HEK293 (cell line): Measurements from ENCODE around the gene LRRC27.

Experiments
- CTCF ChIA-PET: fragments of 350-600 bp; formaldehyde crosslinking; extraction: SDS; loops from one replicate; lab custom pipeline; 2021; ENCODE audit warnings: antibody characterized with exemption; lab: Yijun Ruan, JAX
- POLR2A ChIA-PET: fragments of 300-600 bp; formaldehyde crosslinking; extraction: SDS; loops from one replicate; lab custom pipeline; 2020; ENCODE audit warnings: antibody characterized with exemption, inconsistent platforms; lab: Yijun Ruan, JAX
- H3K27ac ChIP-seq: fragments of 200-500 bp; sonication (Bioruptor generic); 2 replicates; pipeline ENCODE4 v1.5.1; 2014; ENCODE audit warnings: low read depth, low read length, control low read depth, inconsistent platforms; ENCODE audit errors: extremely low read depth
- H3K36me3 ChIP-seq, 2 experiments: fragments of 200-500 bp in 1 of 2; sonication (Bioruptor generic) in 1 of 2; 1 replicate in 1 of 2; 2 replicates in 1 of 2; pipeline ENCODE4 v1.5.1; 2014 to 2017; ENCODE audit warnings: inconsistent platforms in 2 of 2, low read length in 2 of 2; ENCODE audit not compliant: control insufficient read depth in 2 of 2, insufficient read depth in 1 of 2
- H3K4me1 ChIP-seq: fragments of 200-500 bp; sonication (Bioruptor generic); 2 replicates; pipeline ENCODE4 v1.5.1; 2014; ENCODE audit warnings: mild to moderate bottlenecking, low read length, inconsistent platforms; ENCODE audit not compliant: control insufficient read depth, insufficient read depth
- H3K4me3 ChIP-seq: 2 replicates; pipeline ENCODE4 v1.5.1; 2011; ENCODE audit warnings: low read depth, mild to moderate bottlenecking, control low read depth, low read length, moderate library complexity
- H3K9me3 ChIP-seq: fragments of 200-500 bp; sonication (Bioruptor generic); 2 replicates; pipeline ENCODE4 v1.5.1; 2014; ENCODE audit warnings: low read depth, low read length, inconsistent platforms; ENCODE audit not compliant: control insufficient read depth, insufficient read depth
- GLI2 ChIP-seq: fragments of 450-650 bp; formaldehyde crosslinking; IDR thresholded peaks from 2 replicates; pipeline ENCODE4; 2017; ENCODE audit warnings: missing biosample characterization, missing genetic modification characterization, low read depth, borderline replicate concordance
- KLF7 ChIP-seq: fragments of 450-650 bp; formaldehyde crosslinking; IDR thresholded peaks from 2 replicates; pipeline ENCODE4 v1.5.1; 2016; ENCODE audit warnings: missing biosample characterization, missing genetic modification characterization, borderline replicate concordance
- ZFHX2 ChIP-seq: fragments of 450-650 bp; formaldehyde crosslinking; conservative IDR thresholded peaks from 2 replicates; pipeline ENCODE4 v1.5.1; 2016; ENCODE audit warnings: missing biosample characterization, missing genetic modification characterization
- ZNF155 ChIP-seq: fragments of 450-650 bp; formaldehyde crosslinking; IDR thresholded peaks from 2 replicates; pipeline ENCODE4 v1.5.1; 2016; ENCODE audit warnings: missing biosample characterization, missing genetic modification characterization
- ZNF16 ChIP-seq: fragments of 450-650 bp; formaldehyde crosslinking; IDR thresholded peaks from 2 replicates; pipeline ENCODE4 v1.5.1; 2016; ENCODE audit warnings: low read depth, missing biosample characterization, missing genetic modification characterization
- ZNF366 ChIP-seq: fragments of 450-650 bp; formaldehyde crosslinking; conservative IDR thresholded peaks from 2 replicates; pipeline ENCODE4 v1.5.1; 2016; ENCODE audit warnings: missing biosample characterization, missing genetic modification characterization
- ZNF514 ChIP-seq: fragments of 450-650 bp; formaldehyde crosslinking; IDR thresholded peaks from 2 replicates; pipeline ENCODE4 v1.5.1; 2016; ENCODE audit warnings: missing biosample characterization, missing genetic modification characterization
- ZNF521 ChIP-seq: fragments of 450-650 bp; formaldehyde crosslinking; IDR thresholded peaks from 2 replicates; pipeline ENCODE4 v1.5.1; 2017; ENCODE audit warnings: missing biosample characterization, mild to moderate bottlenecking, missing genetic modification characterization
- ZNF549 ChIP-seq: fragments of 450-650 bp; IDR thresholded peaks from 2 replicates; pipeline ENCODE4 v1.5.1; 2018; ENCODE audit warnings: missing biosample characterization, missing genetic modification characterization, mild to moderate bottlenecking, inconsistent platforms, moderate library complexity
- ZNF560 ChIP-seq: fragments of 450-650 bp; formaldehyde crosslinking; IDR thresholded peaks from 2 replicates; pipeline ENCODE4 v1.5.1; 2017; ENCODE audit warnings: missing biosample characterization, missing genetic modification characterization, borderline replicate concordance
- ZNF561 ChIP-seq: fragments of 450-650 bp; IDR thresholded peaks from 2 replicates; pipeline ENCODE4 v1.5.1; 2018; ENCODE audit warnings: missing biosample characterization, missing genetic modification characterization, borderline replicate concordance
- ZNF629 ChIP-seq: fragments of 450-650 bp; formaldehyde crosslinking; IDR thresholded peaks from 2 replicates; pipeline ENCODE4 v1.5.1; 2017; ENCODE audit warnings: missing biosample characterization, missing genetic modification characterization
- ZNF837 ChIP-seq: fragments of 450-650 bp; formaldehyde crosslinking; IDR thresholded peaks from 2 replicates; pipeline ENCODE4 v1.5.1; 2016; ENCODE audit warnings: missing biosample characterization, missing genetic modification characterization
- ZSCAN30 ChIP-seq: fragments of 450-650 bp; IDR thresholded peaks from 2 replicates; pipeline ENCODE4 v1.5.1; 2018; ENCODE audit warnings: missing biosample characterization, mild to moderate bottlenecking, missing genetic modification characterization, moderate library complexity
- ZXDB ChIP-seq: fragments of 450-650 bp; formaldehyde crosslinking; IDR thresholded peaks from 2 replicates; pipeline ENCODE4 v1.5.1; 2016; ENCODE audit warnings: missing biosample characterization, missing genetic modification characterization
- TF ChIP-seq, protein P1 (sequence below): fragments of 450-650 bp; formaldehyde crosslinking; IDR thresholded peaks from 2 replicates; pipeline ENCODE4 v1.5.1; 2017; ENCODE audit warnings: missing biosample characterization, missing genetic modification characterization
- TF ChIP-seq, protein P2 (sequence below): fragments of 450-650 bp; formaldehyde crosslinking; IDR thresholded peaks from 2 replicates; pipeline ENCODE4 v1.5.1; 2016; ENCODE audit warnings: missing biosample characterization, missing genetic modification characterization
- TF ChIP-seq, protein P3 (sequence below): fragments of 450-650 bp; formaldehyde crosslinking; IDR thresholded peaks from 2 replicates; pipeline ENCODE4 v1.5.1; 2017; ENCODE audit warnings: missing biosample characterization, missing genetic modification characterization
- TF ChIP-seq, protein P4 (sequence below): fragments of 450-650 bp; formaldehyde crosslinking; IDR thresholded peaks from 2 replicates; pipeline ENCODE4 v1.5.1; 2016; ENCODE audit warnings: missing biosample characterization, missing genetic modification characterization
- TF ChIP-seq, protein P5 (sequence below): fragments of 450-650 bp; formaldehyde crosslinking; IDR thresholded peaks from 2 replicates; pipeline ENCODE4 v1.5.1; 2016; ENCODE audit warnings: missing biosample characterization, missing genetic modification characterization, low read depth

LRRC27 gene

DNA sequence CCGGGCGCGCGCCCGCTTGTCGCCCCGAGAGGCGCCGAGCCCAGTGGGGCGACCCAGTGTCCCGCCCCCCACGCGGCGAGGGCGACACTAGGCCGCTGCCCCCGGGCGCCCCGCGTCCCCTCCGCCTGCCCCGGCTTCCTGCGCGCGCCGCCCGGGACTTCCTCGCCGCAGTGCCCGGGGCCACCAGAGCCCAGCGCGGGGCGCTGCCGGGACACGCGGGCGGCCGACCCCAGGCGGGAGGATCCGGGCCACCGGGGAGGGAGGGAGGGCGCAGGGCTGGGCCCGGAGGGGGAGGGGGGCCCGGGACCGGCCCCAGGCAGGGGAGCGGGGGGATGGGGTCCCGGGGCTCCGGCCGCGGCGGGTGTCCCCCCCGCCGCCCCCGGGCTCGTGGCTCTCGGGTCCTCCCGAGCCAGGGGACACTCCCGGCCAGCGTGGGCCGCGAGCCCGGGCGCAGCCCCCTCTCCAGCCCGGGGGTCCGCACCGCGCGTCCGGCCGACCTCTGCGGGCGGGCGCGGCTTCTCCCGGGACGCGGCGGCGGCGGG, 64.6 kb downstream of the LRRC27 start:
- H3K4me1 ChIP-seq, result no peaks in the 10 kb centered on the region; the same call in 1 of the 2 replicates
- TF ChIP-seq ZFHX2 (tag by site-specific recombination) (no peak), ZNF561 (tag by site-specific recombination) (no peak), ZNF16 (tag by site-specific recombination) (no peak), ZNF366 (tag by site-specific recombination) (no peak), ZNF629 (no peak), ZNF549 (tag by site-specific recombination) (no peak), KLF7 (no peak), ZNF514 (tag by site-specific recombination) (no peak), ZNF521 (tag by site-specific recombination) (no peak), ZNF837 (tag by site-specific recombination) (no peak), ZSCAN30 (tag by site-specific recombination) (no peak), ZNF560 (tag by site-specific recombination) (no peak), ZXDB (no peak), GLI2 (tag by site-specific recombination) (no peak), ZNF155 (tag by site-specific recombination) (no peak)
- TF ChIP-seq, protein P1, sequence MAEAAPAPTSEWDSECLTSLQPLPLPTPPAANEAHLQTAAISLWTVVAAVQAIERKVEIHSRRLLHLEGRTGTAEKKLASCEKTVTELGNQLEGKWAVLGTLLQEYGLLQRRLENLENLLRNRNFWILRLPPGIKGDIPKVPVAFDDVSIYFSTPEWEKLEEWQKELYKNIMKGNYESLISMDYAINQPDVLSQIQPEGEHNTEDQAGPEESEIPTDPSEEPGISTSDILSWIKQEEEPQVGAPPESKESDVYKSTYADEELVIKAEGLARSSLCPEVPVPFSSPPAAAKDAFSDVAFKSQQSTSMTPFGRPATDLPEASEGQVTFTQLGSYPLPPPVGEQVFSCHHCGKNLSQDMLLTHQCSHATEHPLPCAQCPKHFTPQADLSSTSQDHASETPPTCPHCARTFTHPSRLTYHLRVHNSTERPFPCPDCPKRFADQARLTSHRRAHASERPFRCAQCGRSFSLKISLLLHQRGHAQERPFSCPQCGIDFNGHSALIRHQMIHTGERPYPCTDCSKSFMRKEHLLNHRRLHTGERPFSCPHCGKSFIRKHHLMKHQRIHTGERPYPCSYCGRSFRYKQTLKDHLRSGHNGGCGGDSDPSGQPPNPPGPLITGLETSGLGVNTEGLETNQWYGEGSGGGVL (tag by site-specific recombination), result no peak
- TF ChIP-seq, protein P2, sequence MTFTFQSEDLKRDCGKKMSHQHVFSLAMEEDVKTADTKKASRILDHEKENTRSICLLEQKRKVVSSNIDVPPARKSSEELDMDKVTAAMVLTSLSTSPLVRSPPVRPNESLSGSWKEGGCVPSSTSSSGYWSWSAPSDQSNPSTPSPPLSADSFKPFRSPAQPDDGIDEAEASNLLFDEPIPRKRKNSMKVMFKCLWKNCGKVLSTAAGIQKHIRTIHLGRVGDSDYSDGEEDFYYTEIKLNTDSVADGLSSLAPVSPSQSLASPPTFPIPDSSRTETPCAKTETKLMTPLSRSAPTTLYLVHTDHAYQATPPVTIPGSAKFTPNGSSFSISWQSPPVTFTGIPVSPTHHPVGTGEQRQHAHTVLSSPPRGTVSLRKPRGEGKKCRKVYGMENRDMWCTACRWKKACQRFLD (tag by site-specific recombination), result no peak
- TF ChIP-seq, protein P3, sequence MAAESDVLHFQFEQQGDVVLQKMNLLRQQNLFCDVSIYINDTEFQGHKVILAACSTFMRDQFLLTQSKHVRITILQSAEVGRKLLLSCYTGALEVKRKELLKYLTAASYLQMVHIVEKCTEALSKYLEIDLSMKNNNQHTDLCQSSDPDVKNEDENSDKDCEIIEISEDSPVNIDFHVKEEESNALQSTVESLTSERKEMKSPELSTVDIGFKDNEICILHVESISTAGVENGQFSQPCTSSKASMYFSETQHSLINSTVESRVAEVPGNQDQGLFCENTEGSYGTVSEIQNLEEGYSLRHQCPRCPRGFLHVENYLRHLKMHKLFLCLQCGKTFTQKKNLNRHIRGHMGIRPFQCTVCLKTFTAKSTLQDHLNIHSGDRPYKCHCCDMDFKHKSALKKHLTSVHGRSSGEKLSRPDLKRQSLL (tag by site-specific recombination), result no peak
- TF ChIP-seq, protein P4, sequence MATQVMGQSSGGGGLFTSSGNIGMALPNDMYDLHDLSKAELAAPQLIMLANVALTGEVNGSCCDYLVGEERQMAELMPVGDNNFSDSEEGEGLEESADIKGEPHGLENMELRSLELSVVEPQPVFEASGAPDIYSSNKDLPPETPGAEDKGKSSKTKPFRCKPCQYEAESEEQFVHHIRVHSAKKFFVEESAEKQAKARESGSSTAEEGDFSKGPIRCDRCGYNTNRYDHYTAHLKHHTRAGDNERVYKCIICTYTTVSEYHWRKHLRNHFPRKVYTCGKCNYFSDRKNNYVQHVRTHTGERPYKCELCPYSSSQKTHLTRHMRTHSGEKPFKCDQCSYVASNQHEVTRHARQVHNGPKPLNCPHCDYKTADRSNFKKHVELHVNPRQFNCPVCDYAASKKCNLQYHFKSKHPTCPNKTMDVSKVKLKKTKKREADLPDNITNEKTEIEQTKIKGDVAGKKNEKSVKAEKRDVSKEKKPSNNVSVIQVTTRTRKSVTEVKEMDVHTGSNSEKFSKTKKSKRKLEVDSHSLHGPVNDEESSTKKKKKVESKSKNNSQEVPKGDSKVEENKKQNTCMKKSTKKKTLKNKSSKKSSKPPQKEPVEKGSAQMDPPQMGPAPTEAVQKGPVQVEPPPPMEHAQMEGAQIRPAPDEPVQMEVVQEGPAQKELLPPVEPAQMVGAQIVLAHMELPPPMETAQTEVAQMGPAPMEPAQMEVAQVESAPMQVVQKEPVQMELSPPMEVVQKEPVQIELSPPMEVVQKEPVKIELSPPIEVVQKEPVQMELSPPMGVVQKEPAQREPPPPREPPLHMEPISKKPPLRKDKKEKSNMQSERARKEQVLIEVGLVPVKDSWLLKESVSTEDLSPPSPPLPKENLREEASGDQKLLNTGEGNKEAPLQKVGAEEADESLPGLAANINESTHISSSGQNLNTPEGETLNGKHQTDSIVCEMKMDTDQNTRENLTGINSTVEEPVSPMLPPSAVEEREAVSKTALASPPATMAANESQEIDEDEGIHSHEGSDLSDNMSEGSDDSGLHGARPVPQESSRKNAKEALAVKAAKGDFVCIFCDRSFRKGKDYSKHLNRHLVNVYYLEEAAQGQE (tag by site-specific recombination), result no peak
- TF ChIP-seq, protein P5, sequence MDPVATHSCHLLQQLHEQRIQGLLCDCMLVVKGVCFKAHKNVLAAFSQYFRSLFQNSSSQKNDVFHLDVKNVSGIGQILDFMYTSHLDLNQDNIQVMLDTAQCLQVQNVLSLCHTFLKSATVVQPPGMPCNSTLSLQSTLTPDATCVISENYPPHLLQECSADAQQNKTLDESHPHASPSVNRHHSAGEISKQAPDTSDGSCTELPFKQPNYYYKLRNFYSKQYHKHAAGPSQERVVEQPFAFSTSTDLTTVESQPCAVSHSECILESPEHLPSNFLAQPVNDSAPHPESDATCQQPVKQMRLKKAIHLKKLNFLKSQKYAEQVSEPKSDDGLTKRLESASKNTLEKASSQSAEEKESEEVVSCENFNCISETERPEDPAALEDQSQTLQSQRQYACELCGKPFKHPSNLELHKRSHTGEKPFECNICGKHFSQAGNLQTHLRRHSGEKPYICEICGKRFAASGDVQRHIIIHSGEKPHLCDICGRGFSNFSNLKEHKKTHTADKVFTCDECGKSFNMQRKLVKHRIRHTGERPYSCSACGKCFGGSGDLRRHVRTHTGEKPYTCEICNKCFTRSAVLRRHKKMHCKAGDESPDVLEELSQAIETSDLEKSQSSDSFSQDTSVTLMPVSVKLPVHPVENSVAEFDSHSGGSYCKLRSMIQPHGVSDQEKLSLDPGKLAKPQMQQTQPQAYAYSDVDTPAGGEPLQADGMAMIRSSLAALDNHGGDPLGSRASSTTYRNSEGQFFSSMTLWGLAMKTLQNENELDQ (tag by site-specific recombination), result no peak
- TF ChIP-seq, all 188 proteins: peak for 0
- ChIA-PET CTCF (interaction anchor here (0.9 kb wide), 1 partner anchor 36 kb away, joined by 4 read pairs; no protein-coding TSS in a partner anchor), POLR2A (no interaction called here)
- Histone ChIP-seq H3K4me3 (peak overlapping the region; percentile 51), H3K36me3 (no peaks in the 10 kb centered on the region), H3K9me3 (no peaks in the 10 kb centered on the region), H3K27ac (peak overlapping the region; percentile 53; the same call in 1 of the 2 replicates)
